Measurements from ENCODE around the gene ZDHHC22. TPM values are rescaled to one million over a fixed set of nuclear protein-coding genes. Genes with fewer than 3 reads are reported as not detected.

Gene ZDHHC22
- total and polyA plus RNA-seq, 10 donors, result 0.02 TPM; not detected in 9

GRCh38 chr14:77187649-77188012, 46.0 kb upstream of the ZDHHC22 start:
- H3K27ac ChIP-seq, result no peak overlapping the region
- H3K9me3 ChIP-seq, result no peaks in the 10 kb centered on the region
- no peak overlapping the region for H3K4me3 ChIP-seq
- H3K4me1 ChIP-seq, result peaks cover 0 to 7% (median under 1%) of the 10 kb centered on the region in 6 donors
- no peak for DNase-seq
- H3K27me3 ChIP-seq (replicated peaks in 1 of 7), result peaks cover 0 to 48% (median 11%) of the 10 kb centered on the region in 7 donors
- intact Hi-C loops (cut with DNase I; ENCODE audit: low total_unique reads), result no loop called here
- TF ChIP-seq POLR2A (IDR thresholded peaks at IDR 0.05) (no peak), CTCF (IDR thresholded peaks at IDR 0.05 in 8 of 11, conservative IDR thresholded peaks at IDR 0.05 in 3 of 11) (no peak), POLR2AphosphoS5 (IDR thresholded peaks at IDR 0.05) (no peak)
- H3K36me3 ChIP-seq, result no peaks in the 10 kb centered on the region
- WGBS, 5 donors, result 65 to 85% (median 72%) methylated on average over 2 to 3 of the region's 3 CpGs

GRCh38 chr14:77186911-77187648, 45.5 kb upstream of the ZDHHC22 start:
- no peak for TF ChIP-seq CTCF (IDR thresholded peaks at IDR 0.05 in 8 of 11, conservative IDR thresholded peaks at IDR 0.05 in 3 of 11)
- TF ChIP-seq POLR2A (IDR thresholded peaks at IDR 0.05), result no peak
- no peak for TF ChIP-seq POLR2AphosphoS5 (IDR thresholded peaks at IDR 0.05)
- no peak for DNase-seq
- intact Hi-C loops (cut with DNase I; ENCODE audit: low total_unique reads), result no loop called here
- H3K27ac ChIP-seq, result no peak overlapping the region
- H3K4me1 ChIP-seq, result peaks cover 3 to 12% (median 5%) of the 10 kb centered on the region in 6 donors
- H3K4me3 ChIP-seq, result no peak overlapping the region
- H3K9me3 ChIP-seq, result no peaks in the 10 kb centered on the region
- no peaks in the 10 kb centered on the region for H3K36me3 ChIP-seq
- H3K27me3 ChIP-seq (replicated peaks in 1 of 7), result peaks cover 0 to 54% (median 16%) of the 10 kb centered on the region in 7 donors
- 54 to 70% (median 69%) methylated on average over 13 to 15 of the region's 15 CpGs for WGBS, 5 donors

- Histone ChIP-seq H3K27me3 (replicated peaks in 1 of 7) (peaks cover 0 to 74% (median 24%) of the 10 kb centered on the region in 7 donors), H3K4me3 (no peak overlapping the region), H3K9me3 (no peaks in the 10 kb centered on the region), H3K27ac (peak overlapping the region in 1 of 8 donors; percentile 3), H3K36me3 (no peaks in the 10 kb centered on the region), H3K4me1 (peaks cover 7 to 24% (median 15%) of the 10 kb centered on the region in 6 donors)
- intact Hi-C loops (cut with DNase I; ENCODE audit: low total_unique reads), result no loop called here
- TF ChIP-seq CTCF (IDR thresholded peaks at IDR 0.05 in 8 of 11, conservative IDR thresholded peaks at IDR 0.05 in 3 of 11), result no peak
- DNase-seq, result no peak
- WGBS, 5 donors, result 55 to 84% (median 64%) methylated on average over 2 of the region's 2 CpGs
These were observed 43.5 kb upstream of the ZDHHC22 start for GRCh38 chr14:77185093-77185465.

- intact Hi-C loops (cut with DNase I; ENCODE audit: low total_unique reads), result no loop called here
- no peak for DNase-seq
- H3K4me1 ChIP-seq, result peaks cover 7 to 24% (median 15%) of the 10 kb centered on the region in 6 donors
- no peaks in the 10 kb centered on the region for H3K9me3 ChIP-seq
- H3K27me3 ChIP-seq (replicated peaks in 1 of 7), result peaks cover 0 to 79% (median 24%) of the 10 kb centered on the region in 7 donors
- TF ChIP-seq CTCF (IDR thresholded peaks at IDR 0.05 in 8 of 11, conservative IDR thresholded peaks at IDR 0.05 in 3 of 11) (no peak), POLR2AphosphoS5 (IDR thresholded peaks at IDR 0.05) (no peak), POLR2A (IDR thresholded peaks at IDR 0.05) (no peak)
- 51 to 69% (median 60%) methylated on average over 11 of the region's 11 CpGs for WGBS, 5 donors
- H3K27ac ChIP-seq, result peak overlapping the region in 1 of 8 donors; percentile 3
- no peak overlapping the region for H3K4me3 ChIP-seq
- H3K36me3 ChIP-seq, result no peaks in the 10 kb centered on the region
These were observed 43.0 kb upstream of the ZDHHC22 start for GRCh38 chr14:77184396-77185092.
